ENCODE data around the gene NAXD.
A peak's percentile ranks its signal among the peaks of the same experiment; 100 is the strongest.
"Not testable (repeated sequence)": the region's sequence is repeated elsewhere in the genome, so short reads cannot be mapped to it uniquely, and the experiment has no call there.

Gene NAXD

DNA sequence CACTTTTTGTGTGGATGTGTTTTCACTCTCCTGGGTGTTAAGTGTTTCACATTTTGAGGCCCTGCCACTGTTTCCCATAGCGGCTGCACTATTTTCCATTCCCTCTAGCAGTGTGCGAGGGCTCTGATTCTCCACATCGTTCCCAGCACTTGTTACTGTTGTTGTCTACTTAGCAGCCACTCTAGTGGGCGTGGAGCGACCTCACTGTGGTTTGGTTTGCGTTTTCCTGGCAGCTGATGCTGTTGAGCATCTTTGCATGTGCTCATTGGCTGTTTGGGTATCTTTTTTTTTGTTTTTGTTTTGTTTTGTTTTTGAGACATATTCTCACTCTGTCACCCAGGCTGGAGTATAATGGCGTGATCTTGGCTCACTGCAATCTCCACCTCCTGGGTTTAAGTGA, 14.4 kb downstream of the NAXD start:
- no peak for DNase-seq

DNA sequence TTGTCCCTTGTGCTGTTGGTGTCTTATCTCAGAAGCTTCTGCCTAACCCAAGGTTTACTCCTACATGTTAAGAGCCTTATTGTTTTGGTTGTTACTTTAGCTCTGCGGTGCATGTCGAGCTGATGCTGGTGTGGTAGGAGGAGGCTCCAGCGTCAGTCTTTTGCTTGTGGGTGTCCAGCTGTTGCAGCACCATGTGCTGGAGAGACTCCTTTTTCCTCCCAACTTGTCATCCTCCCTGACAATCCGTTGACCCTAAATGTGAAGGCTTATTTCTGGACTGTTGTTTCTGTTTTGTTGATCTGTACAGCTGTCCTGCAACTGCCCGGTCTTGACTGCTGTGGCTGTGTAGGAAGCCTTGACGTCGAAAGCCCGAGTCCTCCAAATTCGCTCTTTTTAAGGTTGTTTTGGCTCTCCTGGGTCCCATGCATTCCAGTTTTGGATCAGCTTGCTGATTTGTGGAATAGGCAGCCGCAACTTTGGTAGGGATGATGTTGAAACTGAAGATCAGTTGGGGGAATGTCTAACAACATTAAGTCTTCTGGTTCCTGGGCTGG, 15.3 kb downstream of the NAXD start:
- no peak for DNase-seq

DNA sequence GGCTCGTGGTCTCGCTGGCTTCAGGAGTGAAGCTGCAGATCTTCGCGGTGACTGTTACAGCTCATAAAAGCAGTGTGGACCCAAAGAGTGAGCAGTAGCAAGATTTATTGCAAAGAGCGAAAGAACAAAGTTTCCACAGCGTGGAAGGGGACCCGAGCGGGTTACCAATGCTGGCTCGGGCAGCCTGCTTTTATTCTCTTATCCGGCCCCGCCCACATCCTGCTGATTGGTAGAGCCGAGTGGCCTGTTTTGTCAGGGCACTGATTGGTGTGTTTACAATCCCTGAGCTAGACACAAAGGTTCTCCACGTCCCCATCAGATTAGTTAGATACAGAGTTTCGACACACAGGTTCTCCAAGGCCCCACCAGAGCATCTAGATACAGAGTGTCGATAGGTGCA, 16.9 kb downstream of the NAXD start:
- DNase-seq: not testable (repeated sequence)

DNA sequence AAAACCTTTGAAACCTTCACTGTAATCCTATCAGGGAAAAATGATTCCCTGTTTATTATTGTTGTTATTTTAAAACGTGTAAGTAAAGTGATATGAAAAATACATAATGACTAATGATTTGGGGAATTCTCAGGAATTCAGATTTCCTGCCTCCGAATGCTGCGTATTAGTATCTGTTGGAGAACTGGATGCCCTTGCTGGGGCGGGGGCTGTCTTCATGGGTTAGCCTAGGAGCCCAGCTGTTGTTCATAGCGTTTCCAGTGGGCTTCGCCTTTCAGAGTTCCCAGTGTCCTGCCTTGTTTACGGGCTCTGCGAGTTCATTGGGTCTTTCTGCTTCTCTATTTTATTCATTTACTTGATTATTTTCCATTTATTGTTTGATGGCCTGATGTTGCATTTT, 18.4 kb downstream of the NAXD start:
- DNase-seq: no peak

DNA sequence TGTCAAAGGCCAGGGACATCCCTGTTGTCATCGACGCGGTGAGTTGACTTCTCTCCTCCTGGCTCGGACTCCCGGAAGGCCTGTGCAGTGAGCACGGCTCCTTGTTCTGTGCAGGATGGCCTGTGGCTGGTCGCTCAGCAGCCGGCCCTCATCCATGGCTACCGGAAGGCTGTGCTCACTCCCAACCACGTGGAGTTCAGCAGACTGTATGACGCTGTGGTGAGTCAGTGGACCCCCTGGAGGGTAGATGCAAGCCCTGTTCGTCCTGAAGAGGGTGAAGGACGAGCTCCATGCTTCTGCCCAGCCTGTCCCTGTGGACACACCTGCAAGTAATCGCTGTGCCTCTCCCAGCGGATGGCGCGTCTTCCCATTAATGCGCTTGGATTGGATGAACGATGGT, 19.2 kb downstream of the NAXD start:
- no peak for DNase-seq

DNA sequence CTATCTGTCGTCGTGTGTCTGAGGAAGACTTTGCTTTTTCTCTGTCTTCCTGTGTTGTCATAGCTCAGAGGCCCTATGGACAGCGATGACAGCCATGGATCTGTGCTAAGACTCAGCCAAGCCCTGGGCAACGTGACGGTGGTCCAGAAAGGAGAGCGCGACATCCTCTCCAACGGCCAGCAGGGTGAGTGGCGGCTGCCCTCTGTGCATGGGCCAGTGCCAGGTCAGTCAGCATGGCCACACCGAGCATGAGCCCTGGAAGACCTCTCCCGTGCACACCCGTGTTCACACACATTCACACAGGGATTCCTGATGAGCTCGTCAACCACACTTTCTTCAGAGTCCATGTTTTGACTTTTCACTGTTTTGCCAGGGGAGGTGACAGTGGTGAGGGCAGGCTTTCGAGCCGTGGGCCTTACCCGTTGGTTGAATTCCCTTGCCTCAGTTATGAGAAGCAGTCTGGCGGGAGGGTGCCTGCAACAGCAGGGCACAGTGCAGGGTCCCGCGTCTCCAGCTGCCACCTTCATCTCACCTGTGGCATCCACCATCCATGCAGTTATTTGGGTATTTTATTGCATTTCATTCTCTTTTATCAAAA, 20.2 kb downstream of the NAXD start:
- DNase-seq: no peak

DNA sequence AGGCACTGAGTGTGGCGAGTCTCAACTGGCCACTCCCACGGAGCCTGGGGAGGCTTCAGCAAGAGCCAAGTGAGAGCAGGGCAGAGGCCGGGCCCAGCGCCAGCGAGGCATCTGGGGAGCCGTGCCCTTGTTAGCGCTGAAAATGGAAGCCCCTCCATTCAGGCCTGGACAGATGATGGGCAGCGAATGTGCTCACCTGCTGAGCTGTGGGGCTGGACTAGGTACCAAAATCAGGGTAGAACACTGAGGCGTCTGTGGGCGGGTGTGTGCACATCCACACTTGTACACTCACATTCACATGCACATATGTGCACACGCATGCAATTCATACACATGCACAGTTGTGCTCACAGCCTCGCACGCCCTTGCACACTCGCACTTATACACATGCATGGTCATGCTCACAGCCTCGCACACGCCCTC, 20.7 kb downstream of the NAXD start:
- DNase-seq: no peak

DNA sequence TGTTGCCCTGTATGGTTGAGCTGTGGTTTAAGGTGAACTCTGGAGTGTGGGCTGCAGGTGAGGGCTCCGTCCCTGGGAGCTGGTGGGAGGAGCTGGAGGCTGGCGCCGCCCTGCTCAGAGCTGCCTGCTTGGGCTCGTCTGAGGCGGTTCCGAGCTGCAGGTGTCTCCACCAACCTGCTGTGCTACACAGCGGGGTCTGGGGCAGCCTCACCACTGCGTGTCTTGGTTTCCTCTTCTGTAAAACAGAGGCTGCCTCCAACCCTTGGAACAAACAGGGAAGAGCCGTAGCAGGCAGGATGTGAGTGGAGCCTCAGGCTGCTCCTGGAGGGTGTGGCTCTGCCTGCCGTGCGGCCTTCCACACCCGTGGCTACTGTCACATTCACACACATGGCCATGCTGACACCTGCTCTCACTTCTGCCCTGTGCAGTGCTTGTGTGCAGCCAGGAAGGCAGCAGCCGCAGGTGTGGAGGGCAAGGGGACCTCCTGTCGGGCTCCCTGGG, 21.4 kb downstream of the NAXD start:
- DNase-seq: no peak

DNA sequence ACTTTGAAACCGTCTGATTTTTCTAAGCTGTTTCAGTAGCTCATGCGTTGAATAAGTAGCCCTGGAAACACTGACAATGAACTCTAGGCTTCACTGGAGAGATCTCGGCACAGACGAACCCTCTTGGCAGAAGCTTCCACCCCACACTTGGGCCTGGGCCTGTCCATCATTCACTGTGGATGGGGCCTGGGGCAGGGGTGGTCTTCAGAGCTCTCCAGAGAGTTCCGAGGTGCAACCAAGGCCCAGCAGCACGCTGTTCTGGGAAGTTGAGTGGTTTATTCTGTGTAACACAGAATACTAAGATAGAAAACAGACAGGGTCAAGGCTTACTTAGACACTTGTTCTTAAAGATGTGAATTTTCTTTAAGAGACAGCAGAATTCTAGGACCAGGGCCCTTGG, 21.9 kb downstream of the NAXD start:
- DNase-seq: no peak

DNA sequence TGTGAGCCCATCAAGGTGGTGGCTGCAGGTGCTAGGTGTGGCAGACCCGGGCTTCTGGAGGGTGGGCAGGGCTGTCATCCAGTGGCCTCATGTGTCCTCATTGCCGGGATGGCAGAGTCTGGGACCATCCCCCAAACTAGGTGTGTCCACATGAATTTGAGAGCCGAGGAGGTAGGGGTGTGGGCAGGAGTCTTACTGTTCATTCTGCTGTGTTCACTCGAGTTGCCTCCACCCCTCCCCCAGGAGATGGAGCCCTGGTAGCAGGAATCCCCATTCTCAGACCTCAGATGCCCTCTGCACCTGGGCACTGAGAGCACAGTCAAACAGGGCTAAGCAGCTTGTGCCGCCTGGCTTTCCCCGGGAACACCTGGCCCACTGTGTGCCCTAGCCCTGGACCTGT, 22.4 kb downstream of the NAXD start:
- DNase-seq: no peak

DNA sequence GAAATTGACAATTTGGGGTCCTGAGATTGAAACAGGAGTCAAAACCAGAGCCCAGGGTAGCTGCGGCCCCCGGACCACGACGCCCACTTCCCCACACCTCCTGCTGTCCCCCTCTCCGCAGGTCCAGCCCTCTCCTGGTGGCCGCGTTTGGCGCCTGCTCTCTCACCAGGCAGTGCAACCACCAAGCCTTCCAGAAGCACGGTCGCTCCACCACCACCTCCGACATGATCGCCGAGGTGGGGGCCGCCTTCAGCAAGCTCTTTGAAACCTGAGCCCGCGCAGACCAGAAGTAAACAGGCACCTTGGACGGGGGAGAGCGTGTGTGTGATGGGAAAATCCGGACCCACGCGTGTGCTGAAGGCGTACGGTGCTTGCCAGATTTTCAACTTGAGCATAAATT, 22.9 kb downstream of the NAXD start:
- DNase-seq: no peak

DNA sequence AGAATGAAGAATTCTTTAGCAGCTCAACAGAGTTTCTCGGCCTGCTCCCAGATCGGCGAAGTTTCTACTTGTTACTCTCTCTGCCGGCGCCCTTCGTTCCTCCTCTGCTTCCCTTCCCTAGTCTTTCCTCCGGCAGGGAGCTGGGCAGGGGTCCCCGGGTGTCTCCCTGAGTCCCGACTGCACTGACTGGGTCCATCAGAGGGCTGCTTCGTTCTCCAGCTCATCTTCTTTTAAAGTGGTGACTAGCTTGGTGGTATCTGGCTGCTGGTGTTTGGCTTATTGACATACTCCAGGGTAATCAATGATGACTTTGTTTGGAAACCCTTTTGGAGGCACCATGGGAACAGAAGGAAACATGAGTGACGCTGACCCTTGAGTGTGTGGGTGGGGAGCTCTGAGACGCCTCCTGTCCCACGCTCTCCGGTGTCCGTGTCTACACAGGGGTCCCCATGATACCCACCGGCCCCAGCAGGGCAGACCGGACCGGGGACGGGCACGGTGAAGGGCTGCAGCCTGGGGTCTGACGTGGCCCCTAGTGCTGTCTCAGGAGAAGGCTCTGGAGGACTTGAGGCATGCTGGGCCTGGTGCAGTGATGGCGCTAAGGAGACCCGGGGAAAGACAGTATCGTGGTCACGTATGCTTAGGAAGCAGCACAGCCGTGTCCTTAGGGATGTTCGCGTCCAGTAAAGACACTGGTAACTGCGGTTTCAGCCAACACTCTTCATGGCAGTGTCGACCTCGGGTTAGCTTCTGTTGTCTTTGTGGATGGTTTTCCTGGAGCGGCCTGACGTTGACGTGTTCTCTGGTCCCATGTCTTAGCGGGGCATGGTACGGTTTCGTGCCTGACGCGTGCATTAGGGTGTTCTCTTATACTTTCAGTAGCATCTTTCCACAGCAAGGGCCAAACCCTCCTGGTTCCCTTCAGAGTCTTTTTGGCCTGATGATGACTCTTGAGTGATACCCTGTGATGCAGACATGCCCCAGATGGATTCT, 23.8 kb downstream of the NAXD start:
- no peak for DNase-seq

DNA sequence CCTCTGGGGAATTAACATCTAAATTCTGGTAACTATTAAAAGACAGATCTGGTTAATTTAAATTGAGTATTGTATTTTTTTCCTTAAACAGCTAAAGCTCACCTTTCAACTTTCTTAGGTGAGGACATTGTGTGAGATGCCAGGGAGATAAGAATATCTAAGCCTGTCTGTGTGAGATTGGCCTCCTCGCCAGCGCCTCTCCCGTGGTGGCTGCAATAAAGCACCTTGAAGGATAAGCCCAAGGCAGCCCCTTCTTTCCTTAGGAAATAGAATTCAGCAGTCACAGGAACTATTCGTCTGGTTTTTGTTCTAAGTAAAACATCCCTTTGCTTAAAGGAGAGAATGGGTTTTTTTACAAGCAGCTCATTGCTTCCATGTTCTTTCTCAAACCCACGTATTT, 24.6 kb downstream of the NAXD start:
- no peak for DNase-seq

DNA sequence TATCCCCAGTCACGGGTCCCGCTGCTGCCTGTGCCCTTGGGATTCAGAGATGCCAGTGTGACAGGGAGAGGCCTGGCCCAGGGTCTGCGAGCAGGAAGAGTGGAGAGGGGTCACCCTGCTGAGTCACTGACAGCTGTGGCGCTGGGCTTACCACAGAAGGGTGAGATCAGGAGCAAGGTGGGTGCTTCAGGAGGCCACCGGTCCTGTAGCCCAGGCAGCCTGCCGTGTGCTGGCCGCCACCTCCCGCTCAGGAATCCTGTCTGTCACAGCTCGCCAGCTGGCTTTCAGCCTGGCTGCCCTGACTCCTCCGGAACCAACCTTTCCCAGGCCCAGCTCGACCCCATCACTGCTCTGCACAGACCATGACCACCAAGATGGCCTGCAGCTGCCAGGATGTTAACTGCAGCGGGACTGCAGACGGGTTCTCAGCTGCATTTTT, 25.3 kb downstream of the NAXD start:
- DNase-seq: peak; percentile 12

DNA sequence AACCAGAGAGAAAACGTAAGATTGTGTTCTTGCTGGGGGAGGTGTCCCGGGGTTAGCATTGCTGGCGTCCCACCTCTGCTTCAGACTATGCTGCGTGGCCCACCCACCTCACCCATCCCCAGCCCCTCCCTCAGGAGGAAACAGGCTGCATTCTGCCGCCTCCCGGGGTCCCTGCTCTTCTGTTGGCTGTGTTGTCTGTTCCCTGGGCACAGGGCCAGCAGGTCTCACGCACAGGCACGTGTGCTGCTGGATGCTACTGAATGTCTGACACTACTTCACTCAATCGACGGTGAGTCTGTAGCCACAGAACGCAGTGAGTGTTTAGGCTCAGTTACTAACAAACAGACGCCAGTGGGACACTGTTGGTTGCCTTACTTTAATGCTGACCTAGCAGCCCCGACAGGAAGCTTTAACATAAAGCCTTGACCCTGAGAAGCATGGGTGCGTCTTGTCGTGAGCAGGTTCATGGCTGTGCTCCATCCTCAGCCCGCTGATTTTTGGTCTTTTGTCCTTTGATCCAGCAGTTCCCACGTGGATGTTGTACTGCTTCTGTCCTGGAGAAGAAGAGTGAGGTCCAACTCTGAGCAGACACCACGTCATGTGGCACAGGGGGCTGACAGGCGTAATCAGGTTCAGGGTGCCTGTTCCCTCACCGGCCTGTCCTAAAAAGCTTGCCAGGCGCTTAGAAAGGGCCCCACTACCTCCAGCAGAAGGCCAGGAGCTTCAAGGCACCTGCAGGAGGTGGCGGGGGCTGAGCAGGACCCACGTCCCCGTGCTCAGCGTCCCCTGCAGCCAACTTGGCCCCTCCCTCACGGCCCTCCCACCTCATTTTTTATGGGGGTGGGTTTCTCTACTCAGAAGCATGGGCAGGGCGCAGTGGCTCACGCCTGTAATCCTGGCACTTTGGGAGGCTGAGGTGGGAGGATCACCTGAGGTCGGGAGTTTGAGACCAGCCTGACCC, 26.0 kb downstream of the NAXD start:
- peak; percentile 26 for DNase-seq

DNA sequence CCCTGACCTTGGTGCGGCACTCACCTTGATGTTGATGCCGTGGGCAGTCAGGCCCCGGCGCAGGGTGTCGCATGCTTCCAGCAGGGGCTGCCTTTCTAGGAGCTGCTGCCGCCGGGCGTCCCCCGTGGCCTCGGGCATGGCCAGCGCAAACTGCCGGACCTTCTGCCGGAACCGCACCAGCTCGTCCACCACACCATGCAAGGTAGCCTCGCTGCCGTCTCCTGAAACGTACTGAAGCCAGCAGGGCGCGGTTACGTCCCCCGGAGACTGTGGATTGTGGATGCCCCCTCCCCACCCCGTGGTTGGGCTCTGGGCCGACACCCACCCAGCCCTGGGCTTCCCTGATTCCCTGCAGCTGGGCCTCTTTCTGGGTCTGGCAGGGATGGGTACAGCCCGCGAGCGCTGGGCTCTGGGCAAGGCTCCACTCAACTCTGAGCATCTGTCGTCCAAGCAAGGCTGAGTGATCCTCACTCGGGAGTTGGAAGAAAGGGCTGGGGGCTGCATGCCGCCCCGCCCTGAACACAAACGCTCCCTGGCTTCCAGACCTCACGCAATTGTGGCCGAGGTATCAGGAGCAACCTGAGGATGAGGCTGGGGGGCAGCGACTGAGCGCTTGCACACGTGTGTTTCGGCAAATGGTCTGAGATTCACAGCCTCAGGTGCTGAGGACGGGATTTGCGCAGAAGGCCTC, 27.1 kb downstream of the NAXD start:
- DNase-seq: no peak

DNA sequence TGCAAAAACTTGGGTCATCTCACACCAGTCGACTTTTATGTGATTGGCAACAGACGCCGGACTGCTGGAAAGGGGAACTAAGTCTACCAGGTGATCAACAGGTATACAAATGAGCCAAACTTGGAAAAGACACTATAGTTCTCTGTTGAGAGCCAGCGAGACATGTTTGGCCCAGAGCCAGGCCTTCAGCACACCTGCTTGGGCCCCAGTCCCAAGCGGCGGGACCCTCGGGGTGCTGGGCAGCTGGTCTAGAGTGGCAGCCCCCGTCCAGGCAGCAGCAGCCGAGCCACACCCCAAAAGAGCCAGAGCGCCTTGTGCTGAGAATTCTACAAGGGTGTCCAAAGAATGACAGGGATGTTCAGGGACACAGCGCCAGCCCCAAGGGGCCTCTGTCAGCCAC, 28.0 kb downstream of the NAXD start:
- DNase-seq: no peak

DNA sequence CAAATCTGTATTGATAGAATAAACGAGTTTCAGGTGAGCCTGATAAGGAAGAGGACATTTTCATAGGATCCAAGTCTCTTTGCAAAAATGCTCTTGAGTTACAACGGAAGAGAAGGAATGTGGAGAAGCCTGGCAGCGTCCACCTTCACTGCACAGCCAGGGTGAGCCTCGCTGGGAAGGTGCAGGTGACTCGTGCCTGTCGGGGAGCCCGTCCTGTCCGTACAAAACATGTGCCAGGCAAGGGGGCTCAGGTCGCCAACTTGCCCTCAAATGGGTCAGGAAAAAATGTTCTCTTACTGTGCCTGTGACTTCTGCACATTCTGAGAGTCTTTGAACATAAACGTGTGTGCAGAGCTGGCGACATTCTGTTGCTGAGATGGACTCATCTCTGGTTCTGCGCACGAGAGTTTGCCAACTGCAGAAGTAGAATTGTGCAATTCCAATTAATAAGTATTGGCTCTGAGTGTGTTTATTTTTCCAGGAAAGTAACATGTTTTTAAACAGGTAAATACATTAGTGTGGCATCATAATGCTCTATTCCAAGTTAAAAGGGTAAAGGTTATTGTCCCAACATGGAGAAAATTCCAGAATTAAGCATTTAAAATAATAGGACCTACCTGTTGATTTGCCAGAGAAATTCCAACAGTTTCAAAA, 28.6 kb downstream of the NAXD start:
- DNase-seq: no peak

DNA sequence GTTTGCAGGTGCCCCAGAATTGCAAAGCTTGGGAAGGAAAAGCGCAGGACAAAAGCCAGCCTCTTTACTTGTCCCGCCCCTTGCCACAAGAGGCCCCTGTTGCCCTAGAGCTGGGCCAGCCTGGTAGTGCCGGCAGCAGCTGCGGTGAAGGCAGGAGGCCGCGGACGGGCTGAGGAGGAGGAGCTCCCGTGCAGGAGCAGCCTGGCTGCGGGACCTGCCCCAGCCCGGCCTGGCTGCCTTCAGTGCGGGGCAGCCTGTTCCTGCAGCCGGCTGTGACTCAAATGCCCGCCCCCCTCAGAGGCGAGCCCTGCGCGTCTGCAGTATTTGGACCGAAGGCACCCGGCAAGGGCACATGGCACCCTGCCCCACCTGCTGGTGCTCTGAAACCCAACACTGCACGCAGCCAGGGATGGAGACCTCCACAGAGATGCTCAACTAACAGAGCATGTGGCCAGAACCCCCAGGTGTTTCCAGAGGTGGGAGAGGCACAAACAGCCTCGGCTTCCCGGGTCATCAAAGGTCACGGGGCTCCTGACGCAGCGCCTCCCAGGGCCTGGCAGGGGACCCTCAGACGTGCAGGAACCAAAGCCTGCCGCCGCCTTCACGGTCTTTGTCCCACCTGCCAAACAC, 29.7 kb downstream of the NAXD start:
- peak; percentile 12 for DNase-seq

DNA sequence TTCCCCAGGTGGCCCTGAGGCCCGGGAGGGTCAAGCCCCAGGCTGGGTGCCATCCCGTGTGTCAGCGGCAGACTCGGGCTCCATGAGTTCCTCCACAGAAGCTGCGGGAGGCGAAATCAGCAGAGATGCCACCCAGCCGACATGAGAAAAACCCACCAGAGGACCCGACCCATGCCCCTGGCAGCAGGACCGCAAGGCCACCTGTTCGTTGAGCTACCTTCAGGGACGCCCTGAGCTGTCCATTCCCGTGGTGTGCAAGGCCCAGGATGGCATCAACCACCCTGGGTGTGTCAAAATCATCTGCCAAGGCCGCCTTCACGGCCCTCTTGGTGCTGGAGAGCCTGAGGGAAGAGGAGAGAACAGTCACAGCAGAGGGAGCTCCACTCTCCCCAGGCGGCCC, 30.4 kb downstream of the NAXD start:
- DNase-seq: no peak

Measured in DMS79 (cell line).